GM23338 (cell line): ENCODE results near the gene COL4A1. TPM values are rescaled to one million over a fixed set of nuclear protein-coding genes. Genes with fewer than 3 reads are reported as not detected.

Experiments
- ATAC-seq: fragments of 200-7000 bp; cut with Tn5 transposase; 3 replicates; pipeline ENCODE4 v1.9.1; 2020
- DNase-seq: peaks from one replicate; pipeline ENCODE4 v3.0.0-alpha.2; 2015; ENCODE audit warnings: low spot score
- H2AFZ ChIP-seq: fragments of 200-600 bp; sonication (generic); 2 replicates; pipeline ENCODE4 v1.8.0; 2016; ENCODE audit warnings: antibody characterized with exemption, mild to moderate bottlenecking, moderate library complexity
- H3F3A ChIP-seq: fragments of 200-600 bp; sonication (generic); replicated peaks from 2 replicates; pipeline ENCODE4 v1.8.0; 2017; ENCODE audit warnings: antibody characterized with exemption, mixed run types, low read depth
- H3K27ac ChIP-seq: fragments of 200-600 bp; sonication (generic); 2 replicates; pipeline ENCODE4 v1.6.1; 2016; ENCODE audit warnings: low read depth
- H3K27me3 ChIP-seq: fragments of 200-600 bp; sonication (generic); 2 replicates; pipeline ENCODE4 v1.8.0; 2016; ENCODE audit warnings: mild to moderate bottlenecking, mixed run types, moderate library complexity; ENCODE audit not compliant: insufficient read depth
- H3K36me3 ChIP-seq: fragments of 200-600 bp; sonication (generic); 2 replicates; pipeline ENCODE4 v1.8.0; 2016; ENCODE audit warnings: mild to moderate bottlenecking; ENCODE audit not compliant: insufficient read depth
- H3K4me1 ChIP-seq: fragments of 200-600 bp; sonication (generic); 2 replicates; pipeline ENCODE4 v1.8.0; 2016; ENCODE audit warnings: mild to moderate bottlenecking, moderate library complexity; ENCODE audit not compliant: insufficient read depth
- H3K4me2 ChIP-seq: fragments of 200-600 bp; sonication (generic); 2 replicates; pipeline ENCODE4 v1.7.1; 2017; ENCODE audit warnings: mixed run types
- H3K4me3 ChIP-seq: fragments of 200-600 bp; sonication (generic); 2 replicates; pipeline ENCODE4 v1.6.1; 2016; ENCODE audit warnings: mixed run types
- H3K79me2 ChIP-seq: fragments of 200-600 bp; sonication (generic); replicated peaks from 2 replicates; pipeline ENCODE4 v1.8.0; 2017; ENCODE audit warnings: mild to moderate bottlenecking; ENCODE audit not compliant: insufficient read depth
- H3K9me2 ChIP-seq: fragments of 200-600 bp; sonication (generic); 2 replicates; pipeline ENCODE4 v1.8.0; 2017; ENCODE audit not compliant: insufficient read depth
- H4K20me1 ChIP-seq: fragments of 200-600 bp; sonication (generic); replicated peaks from 2 replicates; pipeline ENCODE4 v1.8.0; 2017; ENCODE audit warnings: mild to moderate bottlenecking; ENCODE audit not compliant: insufficient read depth
- H3K27ac Mint-ChIP-seq: 2 replicates; pipeline ENCODE4 v1.8.0; 2020; ENCODE audit warnings: inconsistent platforms, mild to moderate bottlenecking, moderate library complexity, mixed read lengths
- H3K27me3 Mint-ChIP-seq: 3 replicates; pipeline ENCODE4 v1.8.0; 2022; ENCODE audit warnings: low read depth, mild to moderate bottlenecking, moderate library complexity, mixed read lengths, inconsistent platforms; ENCODE audit not compliant: insufficient read depth, poor library complexity
- H3K36me3 Mint-ChIP-seq: 3 replicates; pipeline ENCODE4 v1.8.0; 2021; ENCODE audit warnings: low read depth, mild to moderate bottlenecking, inconsistent platforms, moderate library complexity, mixed read lengths
- H3K4me1 Mint-ChIP-seq: 3 replicates; pipeline ENCODE4 v1.8.0; 2020; ENCODE audit warnings: mild to moderate bottlenecking, inconsistent platforms, mixed read lengths
- H3K4me3 Mint-ChIP-seq: 3 replicates; pipeline ENCODE4 v1.8.0; 2021; ENCODE audit warnings: moderate library complexity, mild to moderate bottlenecking, inconsistent platforms, mixed read lengths
- H3K9me3 Mint-ChIP-seq: 3 replicates; pipeline ENCODE4 v1.8.0; 2020; ENCODE audit warnings: moderate library complexity, mild to moderate bottlenecking, inconsistent platforms, mixed read lengths
- CREB1 ChIP-seq: fragments of 250-450 bp; sonication (Bioruptor Pico); IDR thresholded peaks from 2 replicates; pipeline ENCODE4 v1.5.0; 2020; ENCODE audit warnings: low read depth, mild to moderate bottlenecking, moderate library complexity
- CTCF ChIP-seq, 2 experiments: fragments of 200-600 bp in 1 of 2; sonication (generic) in 1 of 2; conservative IDR thresholded peaks; 2 replicates each; pipeline versions ENCODE4 v1.5.1 to v1.6.1; 2016 to 2017; ENCODE audit warnings: antibody characterized with exemption in 2 of 2, low read depth in 2 of 2, mild to moderate bottlenecking in 2 of 2, moderate library complexity in 1 of 2
- EZH2 ChIP-seq: fragments of 200-600 bp; sonication (generic); IDR thresholded peaks from one replicate; pipeline ENCODE4 v1.8.0; 2017; ENCODE audit warnings: antibody characterized with exemption, mild to moderate bottlenecking, low read depth; ENCODE audit not compliant: unreplicated experiment
- EZH2phosphoT487 ChIP-seq: fragments of 200-600 bp; sonication (generic); IDR thresholded peaks from one replicate; pipeline ENCODE4 v1.8.1; 2018; ENCODE audit warnings: antibody characterized with exemption; ENCODE audit not compliant: unreplicated experiment
- JUNB ChIP-seq: IDR thresholded peaks from one replicate; pipeline ENCODE4 v1.6.1; 2016; ENCODE audit warnings: antibody characterized with exemption; ENCODE audit not compliant: unreplicated experiment
- POLR2AphosphoS5 ChIP-seq: IDR thresholded peaks from 2 replicates; pipeline ENCODE4 v1.6.1; 2016; ENCODE audit warnings: antibody characterized with exemption, low read depth
- REST ChIP-seq: IDR thresholded peaks from one replicate; pipeline ENCODE4 v1.6.1; 2018; ENCODE audit warnings: antibody characterized with exemption; ENCODE audit not compliant: unreplicated experiment
- ZNF114 ChIP-seq: fragments of 250-450 bp; sonication (Bioruptor Pico); IDR thresholded peaks from 2 replicates; pipeline ENCODE4 v1.5.0; 2020; ENCODE audit warnings: mild to moderate bottlenecking, moderate library complexity
- ZNF331 ChIP-seq: fragments of 250-450 bp; sonication (Bioruptor Pico); IDR thresholded peaks from 2 replicates; pipeline ENCODE4 v1.5.0; 2020; ENCODE audit warnings: low read depth, mild to moderate bottlenecking, moderate library complexity
- polyA plus RNA-seq: library from polyadenylated mRNA; unstranded; fragments of >200 nt; fragmentation: Nextera tagmentation; extraction: Ambion mirVana; gene quantifications from 2 replicates; pipeline ENCODE4 v1.2.1, GENCODE V29; 2016
- total RNA-seq: library from RNA; depleted of rRNA; stranded (reverse); fragments of >200 nt; shearing (Covaris generic); gene quantifications from 2 replicates; pipeline ENCODE4 v1.2.3, GENCODE V29; 2014

Gene COL4A1
- total and polyA plus RNA-seq, 2 experiments from 2014 or later = 39.1 to 110 TPM

- Histone ChIP-seq H3K4me2 (no peak overlapping the region), H4K20me1 (no peaks in the 10 kb centered on the region; the same call in none of the 2 replicates), H3K4me1 (peaks cover 10% of the 10 kb centered on the region), H3K27ac (no peak overlapping the region), H3K36me3 (no peaks in the 10 kb centered on the region; the same call in 1 of the 2 replicates), H3K9me2 (no peaks in the 10 kb centered on the region), H2AFZ (no peak overlapping the region), H3K27me3 (no peaks in the 10 kb centered on the region), H3K79me2 (peaks cover 53% of the 10 kb centered on the region), H3K4me3 (no peak overlapping the region), H3F3A (no peaks in the 10 kb centered on the region)
- DNase-seq = no peak
- no peak for TF ChIP-seq POLR2AphosphoS5
- TF ChIP-seq EZH2 = no peak
- TF ChIP-seq CTCF (conservative IDR thresholded peaks at IDR 0.05; ENCODE audit: low read depth in 2 of 2) = no peak
- TF ChIP-seq EZH2phosphoT487 = no peak
- TF ChIP-seq ZNF331 (CRISPR knock-in tag) = no peak
- TF ChIP-seq ZNF114 = no peak
- no peak for TF ChIP-seq JUNB
- TF ChIP-seq REST = no peak
- Mint-ChIP-seq H3K27ac (peak overlapping the region; percentile 65; the same call in 1 of the 2 replicates), H3K4me3 (no peak overlapping the region), H3K27me3 (peaks cover 8% of the 10 kb centered on the region), H3K36me3 (peaks cover 21% of the 10 kb centered on the region), H3K9me3 (peaks cover 4% of the 10 kb centered on the region; the same call in 2 of the 3 replicates), H3K4me1 (peaks cover 29% of the 10 kb centered on the region)
- ATAC-seq = peak; percentile 19
These were observed 13.0 kb upstream of the COL4A1 start for GRCh38 chr13:110319774-110320509.

GRCh38 chr13:110319397-110319773, 12.4 kb upstream of the COL4A1 start:
- H3K27me3 Mint-ChIP-seq = peaks cover 8% of the 10 kb centered on the region
- no peak for DNase-seq
- peaks cover 25% of the 10 kb centered on the region for H3K4me1 Mint-ChIP-seq
- Histone ChIP-seq H3K36me3 (no peaks in the 10 kb centered on the region; the same call in 1 of the 2 replicates), H3K4me1 (peaks cover 7% of the 10 kb centered on the region), H3K27ac (0 out of 2 replicates have a peak overlapping the region, but pooled peaks have one; percentile 42), H3K4me3 (no peak overlapping the region), H3K27me3 (no peaks in the 10 kb centered on the region), H4K20me1 (no peaks in the 10 kb centered on the region; the same call in none of the 2 replicates), H2AFZ (no peak overlapping the region), H3K4me2 (no peak overlapping the region), H3F3A (no peaks in the 10 kb centered on the region), H3K79me2 (peaks cover 50% of the 10 kb centered on the region), H3K9me2 (no peaks in the 10 kb centered on the region)
- H3K4me3 Mint-ChIP-seq = no peak overlapping the region
- H3K27ac Mint-ChIP-seq = peak overlapping the region; percentile 65; the same call in 1 of the 2 replicates
- peaks cover 17% of the 10 kb centered on the region for H3K36me3 Mint-ChIP-seq
- peaks cover 4% of the 10 kb centered on the region; the same call in 2 of the 3 replicates for H3K9me3 Mint-ChIP-seq
- peak; percentile 32 for ATAC-seq
- TF ChIP-seq REST = no peak
- TF ChIP-seq ZNF114 = no peak
- no peak for TF ChIP-seq POLR2AphosphoS5
- TF ChIP-seq EZH2 = no peak
- no peak for TF ChIP-seq CTCF (conservative IDR thresholded peaks at IDR 0.05; ENCODE audit: low read depth in 2 of 2)
- TF ChIP-seq ZNF331 (CRISPR knock-in tag) = no peak
- TF ChIP-seq CREB1 (CRISPR knock-in tag) = no peak
